Measurements from ENCODE around the gene ANO4.

Gene ANO4

DNA sequence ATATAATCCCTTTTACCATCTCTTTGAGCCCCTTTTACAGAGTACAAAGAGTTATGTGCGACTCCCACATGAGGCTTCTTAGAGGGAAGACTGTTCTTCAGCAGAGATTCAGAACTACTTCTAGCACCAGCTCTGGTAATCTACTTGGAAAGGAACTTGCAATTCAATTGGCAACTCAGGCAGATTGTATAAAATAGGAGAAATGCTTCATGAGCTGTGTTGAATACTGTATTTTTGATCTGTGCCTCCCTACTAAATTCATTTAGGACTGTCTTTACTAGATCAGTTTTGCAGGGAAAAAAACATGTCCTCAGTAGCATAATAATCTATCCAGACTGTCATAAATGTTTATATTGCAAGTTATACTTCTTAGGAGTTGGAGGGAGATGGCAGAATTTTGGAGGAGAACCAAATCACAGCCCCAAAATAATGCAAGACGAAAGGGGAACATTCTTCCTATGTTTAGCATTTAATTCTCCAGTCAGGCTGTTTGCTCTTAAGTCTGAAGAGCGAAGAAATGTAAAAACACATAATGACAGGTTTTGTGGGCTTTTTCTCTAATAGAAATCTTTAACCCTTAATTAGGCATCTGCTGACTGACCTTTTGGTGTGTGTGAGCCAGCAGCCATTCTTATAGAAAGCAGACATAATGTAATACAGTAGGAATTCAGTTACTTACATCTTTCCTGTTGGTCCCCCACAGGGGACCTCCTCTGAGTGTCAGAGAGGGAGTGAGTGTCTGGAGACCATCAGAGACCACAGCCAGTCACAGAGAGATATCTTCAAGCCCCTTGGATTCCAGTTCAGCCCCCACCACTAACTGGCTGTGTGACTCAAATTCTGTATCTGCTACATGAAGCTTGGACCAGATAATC lies 3.9 kb downstream of the ANO4 start:
- no peak for DNase-seq (ENCODE audit: low read depth in 1 of 2, low spot score in 1 of 2)
- Histone ChIP-seq H3K4me3 (replicated peaks; ENCODE audit: insufficient read depth, low read length) (no peak overlapping the region), H3K27ac (replicated peaks) (no peak overlapping the region), H3K27me3 (ENCODE audit: insufficient read depth, poor library complexity, severe bottlenecking) (peaks cover 17% of the 10 kb centered on the region)
- no peak for TF ChIP-seq GABPA (IDR thresholded peaks at IDR 0.05; ENCODE audit: low read depth)
- TF ChIP-seq, protein P1, sequence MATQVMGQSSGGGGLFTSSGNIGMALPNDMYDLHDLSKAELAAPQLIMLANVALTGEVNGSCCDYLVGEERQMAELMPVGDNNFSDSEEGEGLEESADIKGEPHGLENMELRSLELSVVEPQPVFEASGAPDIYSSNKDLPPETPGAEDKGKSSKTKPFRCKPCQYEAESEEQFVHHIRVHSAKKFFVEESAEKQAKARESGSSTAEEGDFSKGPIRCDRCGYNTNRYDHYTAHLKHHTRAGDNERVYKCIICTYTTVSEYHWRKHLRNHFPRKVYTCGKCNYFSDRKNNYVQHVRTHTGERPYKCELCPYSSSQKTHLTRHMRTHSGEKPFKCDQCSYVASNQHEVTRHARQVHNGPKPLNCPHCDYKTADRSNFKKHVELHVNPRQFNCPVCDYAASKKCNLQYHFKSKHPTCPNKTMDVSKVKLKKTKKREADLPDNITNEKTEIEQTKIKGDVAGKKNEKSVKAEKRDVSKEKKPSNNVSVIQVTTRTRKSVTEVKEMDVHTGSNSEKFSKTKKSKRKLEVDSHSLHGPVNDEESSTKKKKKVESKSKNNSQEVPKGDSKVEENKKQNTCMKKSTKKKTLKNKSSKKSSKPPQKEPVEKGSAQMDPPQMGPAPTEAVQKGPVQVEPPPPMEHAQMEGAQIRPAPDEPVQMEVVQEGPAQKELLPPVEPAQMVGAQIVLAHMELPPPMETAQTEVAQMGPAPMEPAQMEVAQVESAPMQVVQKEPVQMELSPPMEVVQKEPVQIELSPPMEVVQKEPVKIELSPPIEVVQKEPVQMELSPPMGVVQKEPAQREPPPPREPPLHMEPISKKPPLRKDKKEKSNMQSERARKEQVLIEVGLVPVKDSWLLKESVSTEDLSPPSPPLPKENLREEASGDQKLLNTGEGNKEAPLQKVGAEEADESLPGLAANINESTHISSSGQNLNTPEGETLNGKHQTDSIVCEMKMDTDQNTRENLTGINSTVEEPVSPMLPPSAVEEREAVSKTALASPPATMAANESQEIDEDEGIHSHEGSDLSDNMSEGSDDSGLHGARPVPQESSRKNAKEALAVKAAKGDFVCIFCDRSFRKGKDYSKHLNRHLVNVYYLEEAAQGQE (IDR thresholded peaks at IDR 0.05; ENCODE audit: insufficient replicate concordance, low read depth): no peak
- TF ChIP-seq, protein P2, sequence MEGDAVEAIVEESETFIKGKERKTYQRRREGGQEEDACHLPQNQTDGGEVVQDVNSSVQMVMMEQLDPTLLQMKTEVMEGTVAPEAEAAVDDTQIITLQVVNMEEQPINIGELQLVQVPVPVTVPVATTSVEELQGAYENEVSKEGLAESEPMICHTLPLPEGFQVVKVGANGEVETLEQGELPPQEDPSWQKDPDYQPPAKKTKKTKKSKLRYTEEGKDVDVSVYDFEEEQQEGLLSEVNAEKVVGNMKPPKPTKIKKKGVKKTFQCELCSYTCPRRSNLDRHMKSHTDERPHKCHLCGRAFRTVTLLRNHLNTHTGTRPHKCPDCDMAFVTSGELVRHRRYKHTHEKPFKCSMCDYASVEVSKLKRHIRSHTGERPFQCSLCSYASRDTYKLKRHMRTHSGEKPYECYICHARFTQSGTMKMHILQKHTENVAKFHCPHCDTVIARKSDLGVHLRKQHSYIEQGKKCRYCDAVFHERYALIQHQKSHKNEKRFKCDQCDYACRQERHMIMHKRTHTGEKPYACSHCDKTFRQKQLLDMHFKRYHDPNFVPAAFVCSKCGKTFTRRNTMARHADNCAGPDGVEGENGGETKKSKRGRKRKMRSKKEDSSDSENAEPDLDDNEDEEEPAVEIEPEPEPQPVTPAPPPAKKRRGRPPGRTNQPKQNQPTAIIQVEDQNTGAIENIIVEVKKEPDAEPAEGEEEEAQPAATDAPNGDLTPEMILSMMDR (IDR thresholded peaks at IDR 0.05; ENCODE audit: insufficient read depth, low read length): no peak
- no peak for TF ChIP-seq POLR2AphosphoS5 (IDR thresholded peaks at IDR 0.05; ENCODE audit: low read depth)
- TF ChIP-seq SPI1 (IDR thresholded peaks at IDR 0.05; ENCODE audit: borderline replicate concordance, low read depth): no peak

GRCh38 chr12:100799770-100800169 lies 5.2 kb downstream of the ANO4 start:
- Histone ChIP-seq H3K4me3 (replicated peaks; ENCODE audit: insufficient read depth, low read length) (no peak overlapping the region), H3K27me3 (ENCODE audit: insufficient read depth, poor library complexity, severe bottlenecking) (peaks cover 10% of the 10 kb centered on the region), H3K27ac (replicated peaks) (no peak overlapping the region)
- DNase-seq (ENCODE audit: low read depth in 1 of 2, low spot score in 1 of 2): no peak
- no peak for TF ChIP-seq SPI1 (IDR thresholded peaks at IDR 0.05; ENCODE audit: borderline replicate concordance, low read depth)
- TF ChIP-seq POLR2AphosphoS5 (IDR thresholded peaks at IDR 0.05; ENCODE audit: low read depth): no peak
- no peak for TF ChIP-seq GABPA (IDR thresholded peaks at IDR 0.05; ENCODE audit: low read depth)
- TF ChIP-seq, protein P1 (IDR thresholded peaks at IDR 0.05; ENCODE audit: insufficient replicate concordance, low read depth): no peak
- TF ChIP-seq, protein P2 (IDR thresholded peaks at IDR 0.05; ENCODE audit: insufficient read depth, low read length): no peak

GRCh38 chr12:100800723-100801122 lies 6.1 kb downstream of the ANO4 start:
- TF ChIP-seq SPI1 (IDR thresholded peaks at IDR 0.05; ENCODE audit: borderline replicate concordance, low read depth) (no peak), POLR2AphosphoS5 (IDR thresholded peaks at IDR 0.05; ENCODE audit: low read depth) (no peak), GABPA (IDR thresholded peaks at IDR 0.05; ENCODE audit: low read depth) (no peak)
- TF ChIP-seq, protein P2 (IDR thresholded peaks at IDR 0.05; ENCODE audit: insufficient read depth, low read length): no peak
- TF ChIP-seq, protein P1 (IDR thresholded peaks at IDR 0.05; ENCODE audit: insufficient replicate concordance, low read depth): no peak

More at GRCh38 chr12:100800723-100801122, 6.1 kb downstream of the ANO4 start:
- Histone ChIP-seq H3K27me3 (ENCODE audit: insufficient read depth, poor library complexity, severe bottlenecking) (peaks cover 6% of the 10 kb centered on the region), H3K4me3 (replicated peaks; ENCODE audit: insufficient read depth, low read length) (no peak overlapping the region), H3K27ac (replicated peaks) (no peak overlapping the region)
- no peak for DNase-seq (ENCODE audit: low read depth in 1 of 2, low spot score in 1 of 2)

All from HL-60 (cell line).